HG02973 (cell line): ENCODE data around the gene KCTD19.

ENCODE experiments used
- ATAC-seq: cut with Tn5 transposase; IDR thresholded peaks from one replicate; pipeline ENCODE4 v1.9.1; 2021; ENCODE audit warnings: moderate library complexity; ENCODE audit not compliant: unreplicated experiment

KCTD19 gene

GRCh38 chr16:67284699-67285646, 41.6 kb downstream of the KCTD19 start:
- no peak for ATAC-seq

- ATAC-seq = no peak
These were observed 42.5 kb downstream of the KCTD19 start for GRCh38 chr16:67283826-67284555.

- no peak for ATAC-seq
These were observed 43.3 kb downstream of the KCTD19 start for GRCh38 chr16:67283039-67283825.

GRCh38 chr16:67282447-67282805, 44.1 kb downstream of the KCTD19 start:
- ATAC-seq = no peak

GRCh38 chr16:67281536-67282446, 44.8 kb downstream of the KCTD19 start:
- no peak for ATAC-seq

GRCh38 chr16:67280090-67281015, 46.2 kb downstream of the KCTD19 start:
- no peak for ATAC-seq

GRCh38 chr16:67279296-67280089, 47.0 kb downstream of the KCTD19 start, which contains the start of gene PLEKHG4:
Gene PLEKHG4 (plus strand): TSS chr16:67279532. CDS start chr16:67280045, 513 bp downstream.
- peak; percentile 74 for ATAC-seq

GRCh38 chr16:67278773-67279295, 47.7 kb downstream of the KCTD19 start:
- ATAC-seq = peak; percentile 42

- ATAC-seq = no peak
These were observed 48.4 kb downstream of the KCTD19 start for GRCh38 chr16:67277999-67278772.

GRCh38 chr16:67277294-67277998, 49.1 kb downstream of the KCTD19 start:
- no peak for ATAC-seq

GRCh38 chr16:67275321-67275720, 51.2 kb downstream of the KCTD19 start:
- ATAC-seq = no peak

- ATAC-seq = no peak
These were observed 55.1 kb downstream of the KCTD19 start for GRCh38 chr16:67271446-67271845.

GRCh38 chr16:67270931-67271338, 55.6 kb downstream of the KCTD19 start:
- ATAC-seq = no peak

- ATAC-seq = no peak
These were observed 56.8 kb downstream of the KCTD19 start for GRCh38 chr16:67269766-67270165.

GRCh38 chr16:67268136-67268579, 58.4 kb downstream of the KCTD19 start:
- no peak for ATAC-seq

- no peak for ATAC-seq
These were observed 60.7 kb downstream of the KCTD19 start for GRCh38 chr16:67265834-67266233.
